Spleen (tissue), 7 donors: ENCODE data around the gene CFB.

Experiments used
- CTCF ChIP-seq, 11 experiments: fragments of 200-600 bp in 7 of 11; fragments of 450-650 bp in 4 of 11; sonication (generic) in 4 of 11; IDR thresholded peaks in 8 of 11; conservative IDR thresholded peaks in 3 of 11; 1 replicate in 7 of 11; 2 replicates in 4 of 11; pipeline versions ENCODE4 v1.4.0 to v1.8.0; 2016 to 2021; ENCODE audit warnings: antibody characterized with exemption in 11 of 11, inconsistent platforms in 4 of 11, mild to moderate bottlenecking in 1 of 11
- POLR2AphosphoS5 ChIP-seq, 3 donors: sonication (generic); formaldehyde crosslinking; IDR thresholded peaks; one replicate each; pipeline ENCODE4 v1.5.1; 2017; ENCODE audit warnings: antibody characterized with exemption in 3 of 3
- donor health status: DM: no; HTN: no; CAD: no; lungs with moderate emphysema.
- donor health status: DM: no; HTN: no; CAD: no.
- donor health status: DM: no; HTN: no; CAD: no.

DNA sequence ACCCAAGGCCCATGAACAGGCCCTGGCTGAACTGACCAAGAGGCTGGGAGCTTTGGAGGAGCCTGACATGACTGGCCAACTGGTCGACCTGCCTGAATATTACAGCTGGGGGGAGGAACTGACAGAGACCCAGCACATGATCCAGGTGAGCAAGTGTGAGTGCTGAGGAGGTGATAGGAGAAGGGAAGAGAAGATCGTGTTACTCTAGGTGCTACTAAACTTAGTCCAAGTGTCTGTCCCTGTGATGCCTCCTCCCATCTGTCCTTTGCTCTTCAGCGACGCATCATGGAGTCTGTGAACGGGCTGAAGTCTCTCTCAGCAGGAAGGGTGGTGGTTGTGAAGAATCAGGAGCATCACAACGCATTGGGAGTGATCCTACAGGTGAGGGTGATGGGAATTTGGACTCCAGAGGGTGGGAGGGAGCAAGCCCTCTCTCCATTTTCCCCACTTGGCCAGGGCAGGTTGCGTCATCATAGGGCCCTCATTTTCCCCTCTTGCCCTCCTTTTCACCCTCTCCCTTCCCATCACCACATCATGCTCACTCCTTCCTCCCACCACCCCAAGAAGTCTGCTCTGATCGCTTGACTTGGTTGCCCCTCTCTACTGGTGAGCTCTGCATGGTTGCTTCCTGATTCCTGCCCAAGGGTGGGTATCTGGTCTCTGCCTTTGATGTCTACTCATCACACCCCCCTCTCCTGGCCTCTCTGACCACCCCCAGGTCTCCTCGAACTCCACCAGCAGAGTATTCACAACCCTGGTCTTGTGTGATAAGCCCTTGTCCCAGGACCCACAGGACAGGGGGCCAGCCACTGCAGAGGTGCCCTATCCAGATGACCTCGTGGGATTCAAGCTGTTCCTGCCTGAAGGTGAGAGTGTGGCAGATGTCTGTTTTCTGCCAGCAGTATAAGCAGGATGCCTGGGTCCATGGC is 21.4 kb downstream of the CFB start:
- TF ChIP-seq POLR2AphosphoS5 (IDR thresholded peaks at IDR 0.05) (no peak), CTCF (IDR thresholded peaks at IDR 0.05 in 8 of 11, conservative IDR thresholded peaks at IDR 0.05 in 3 of 11) (no peak)
